WERI-Rb-1 (cell line): ENCODE data around the gene ATP8B3.

Source experiments
- DNase-seq: peaks from one replicate; pipeline ENCODE4 v3.0.0-alpha.2; 2020
- H3K27ac ChIP-seq: fragments of 250-450 bp; sonication (Bioruptor Pico); 2 replicates; pipeline ENCODE4 v1.5.1; 2020; ENCODE audit warnings: mild to moderate bottlenecking, moderate library complexity
- H3K27me3 ChIP-seq: fragments of 250-450 bp; sonication (Bioruptor Pico); 2 replicates; pipeline ENCODE4 v1.5.1; 2021; ENCODE audit warnings: mild to moderate bottlenecking, low read depth, moderate library complexity; ENCODE audit not compliant: insufficient read depth, severe bottlenecking
- H3K36me3 ChIP-seq: fragments of 250-450 bp; sonication (Bioruptor Pico); 2 replicates; pipeline ENCODE4 v1.5.1; 2020; ENCODE audit warnings: mild to moderate bottlenecking, moderate library complexity
- H3K4me3 ChIP-seq: 2 replicates; pipeline ENCODE4 v1.5.1; 2011; ENCODE audit warnings: low read depth, mild to moderate bottlenecking, control low read depth, low read length
- H3K9me3 ChIP-seq: fragments of 250-450 bp; sonication (Bioruptor Pico); 2 replicates; pipeline ENCODE4 v1.5.1; 2021; ENCODE audit warnings: mild to moderate bottlenecking, moderate library complexity; ENCODE audit not compliant: severe bottlenecking
- TF ChIP-seq, protein P1 (sequence below): IDR thresholded peaks from 2 replicates; pipeline ENCODE4 v1.5.1; 2011; ENCODE audit warnings: low read depth, mild to moderate bottlenecking, control low read depth, inconsistent platforms, low read length

The ATP8B3 gene

DNA sequence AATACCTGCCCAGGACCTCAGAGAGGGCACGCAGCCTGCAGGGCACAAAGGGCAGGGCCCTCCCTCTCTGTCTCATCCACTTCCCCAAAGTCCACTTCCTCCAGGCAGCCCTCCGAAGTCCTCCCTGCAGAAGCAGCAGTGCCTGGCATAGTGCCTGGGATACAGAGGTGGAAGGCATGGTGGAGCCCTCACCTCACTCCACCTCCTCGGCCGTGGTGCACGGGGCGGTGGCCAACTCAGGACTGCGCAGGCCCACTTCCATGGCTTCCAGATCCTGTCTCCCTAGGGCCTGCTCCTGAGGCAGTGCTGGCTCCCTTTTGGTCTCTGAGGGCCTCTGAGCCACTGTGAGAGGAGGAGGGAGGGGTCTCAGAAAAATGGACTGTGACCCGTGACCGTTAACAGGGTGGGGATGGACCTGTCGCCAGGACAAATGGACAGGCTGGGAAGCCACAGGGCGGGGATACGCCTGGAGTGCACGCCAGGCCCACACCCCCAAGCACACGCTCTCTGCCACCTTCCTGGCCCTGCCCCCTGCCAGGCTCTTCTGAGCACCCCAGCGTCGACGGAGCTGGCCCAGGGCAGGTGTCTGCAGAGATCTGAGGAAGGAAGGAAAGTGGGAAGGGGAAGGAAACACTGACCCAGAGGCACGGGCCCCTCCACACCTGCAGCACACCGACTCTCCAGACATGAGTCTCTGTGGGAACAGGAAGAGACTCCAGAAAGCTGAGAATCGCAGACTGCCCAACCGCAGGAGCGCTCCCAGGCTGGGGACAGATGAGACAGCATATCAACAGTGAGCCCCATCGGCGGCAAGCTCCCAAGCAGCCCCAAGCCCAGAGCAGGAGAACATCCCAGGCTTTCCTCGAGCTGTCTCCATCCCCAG lies 27.8 kb upstream of the ATP8B3 start:
- H3K27me3 ChIP-seq = no peaks in the 10 kb centered on the region
- H3K27ac ChIP-seq = no peak overlapping the region
- TF ChIP-seq, protein P1, sequence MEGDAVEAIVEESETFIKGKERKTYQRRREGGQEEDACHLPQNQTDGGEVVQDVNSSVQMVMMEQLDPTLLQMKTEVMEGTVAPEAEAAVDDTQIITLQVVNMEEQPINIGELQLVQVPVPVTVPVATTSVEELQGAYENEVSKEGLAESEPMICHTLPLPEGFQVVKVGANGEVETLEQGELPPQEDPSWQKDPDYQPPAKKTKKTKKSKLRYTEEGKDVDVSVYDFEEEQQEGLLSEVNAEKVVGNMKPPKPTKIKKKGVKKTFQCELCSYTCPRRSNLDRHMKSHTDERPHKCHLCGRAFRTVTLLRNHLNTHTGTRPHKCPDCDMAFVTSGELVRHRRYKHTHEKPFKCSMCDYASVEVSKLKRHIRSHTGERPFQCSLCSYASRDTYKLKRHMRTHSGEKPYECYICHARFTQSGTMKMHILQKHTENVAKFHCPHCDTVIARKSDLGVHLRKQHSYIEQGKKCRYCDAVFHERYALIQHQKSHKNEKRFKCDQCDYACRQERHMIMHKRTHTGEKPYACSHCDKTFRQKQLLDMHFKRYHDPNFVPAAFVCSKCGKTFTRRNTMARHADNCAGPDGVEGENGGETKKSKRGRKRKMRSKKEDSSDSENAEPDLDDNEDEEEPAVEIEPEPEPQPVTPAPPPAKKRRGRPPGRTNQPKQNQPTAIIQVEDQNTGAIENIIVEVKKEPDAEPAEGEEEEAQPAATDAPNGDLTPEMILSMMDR = no peak
- H3K36me3 ChIP-seq = peaks cover 3% of the 10 kb centered on the region
- no peak for DNase-seq
- no peak overlapping the region for H3K4me3 ChIP-seq
- H3K9me3 ChIP-seq = no peaks in the 10 kb centered on the region

GRCh38 chr19:1837625-1838105 lies 25.6 kb upstream of the ATP8B3 start:
- DNase-seq = peak; percentile 79
- TF ChIP-seq, protein P1 = peak; percentile 95
- Histone ChIP-seq H3K4me3 (no peak overlapping the region), H3K27me3 (no peaks in the 10 kb centered on the region), H3K36me3 (no peaks in the 10 kb centered on the region; the same call in 1 of the 2 replicates), H3K27ac (peak overlapping the region; percentile 33), H3K9me3 (no peaks in the 10 kb centered on the region)

GRCh38 chr19:1837222-1837565 lies 25.1 kb upstream of the ATP8B3 start:
- Histone ChIP-seq H3K27ac (peak overlapping the region; percentile 33), H3K9me3 (no peaks in the 10 kb centered on the region), H3K27me3 (no peaks in the 10 kb centered on the region), H3K4me3 (no peak overlapping the region), H3K36me3 (no peaks in the 10 kb centered on the region)
- no peak for DNase-seq
- TF ChIP-seq, protein P1 = no peak

- DNase-seq = peak; percentile 53
- H3K4me3 ChIP-seq = no peak overlapping the region
- no peaks in the 10 kb centered on the region for H3K27me3 ChIP-seq
- peak overlapping the region; percentile 33 for H3K27ac ChIP-seq
- TF ChIP-seq, protein P1 = no peak
- H3K9me3 ChIP-seq = no peaks in the 10 kb centered on the region
- no peaks in the 10 kb centered on the region for H3K36me3 ChIP-seq
Measured at GRCh38 chr19:1836458-1837221, 24.6 kb upstream of the ATP8B3 start.

- Histone ChIP-seq H3K36me3 (peaks cover 14% of the 10 kb centered on the region), H3K4me3 (no peak overlapping the region), H3K27me3 (no peaks in the 10 kb centered on the region), H3K27ac (no peak overlapping the region), H3K9me3 (no peaks in the 10 kb centered on the region)
- TF ChIP-seq, protein P1 = no peak
- DNase-seq = no peak
Measured at GRCh38 chr19:1833540-1833939, 21.5 kb upstream of the ATP8B3 start.
